Measurements from ENCODE around the gene SPACA5. TPM values are rescaled to one million over a fixed set of nuclear protein-coding genes. Genes with fewer than 3 reads are reported as not detected.

Gene SPACA5
- total and polyA plus RNA-seq, 2 experiments from 2014 or later: not detected

GRCh38 chrX:47973235-47973634, 33.6 kb upstream of the SPACA5 start:
- in situ Hi-C loops (cut with MboI): no loop called here

GRCh38 chrX:47976254-47977151, 30.3 kb upstream of the SPACA5 start:
- Histone ChIP-seq H3K27ac (no peak overlapping the region), H3K36me3 (ENCODE audit: low read depth) (peaks cover 21% of the 10 kb centered on the region; the same call in 1 of the 2 replicates), H3K9me2 (ENCODE audit: insufficient read depth) (no peaks in the 10 kb centered on the region), H3K4me3 (no peak overlapping the region), H3K4me1 (ENCODE audit: insufficient read depth) (no peaks in the 10 kb centered on the region), H3K4me2 (ENCODE audit: unreplicated experiment) (no peak overlapping the region), H3F3A (ENCODE audit: insufficient read depth) (no peaks in the 10 kb centered on the region), H3K79me2 (ENCODE audit: insufficient read depth) (no peaks in the 10 kb centered on the region), H3K9ac (no peak overlapping the region), H2AFZ (no peak overlapping the region), H4K20me1 (ENCODE audit: insufficient read depth) (no peaks in the 10 kb centered on the region), H3K27me3 (replicated peaks; ENCODE audit: insufficient read depth) (no peaks in the 10 kb centered on the region), H3K9me3 (ENCODE audit: low read depth) (no peaks in the 10 kb centered on the region)
- in situ Hi-C loops (cut with MboI): no loop called here
- no peak for TF ChIP-seq EZH2 (IDR thresholded peaks at IDR 0.05; ENCODE audit: insufficient read depth, poor library complexity, severe bottlenecking)
- TF ChIP-seq EZH2phosphoT487 (IDR thresholded peaks at IDR 0.05; ENCODE audit: insufficient read depth, low read depth): no peak
- no peak for DNase-seq
- 92 to 99% methylated on average over 6 of the region's 6 CpGs for WGBS, 2 experiments (ENCODE audit: low coverage in 1 of 2, low lambda C conversion rate in 2 of 2, missing lambda C conversion rate in 2 of 2)

More at GRCh38 chrX:47973235-47973634, 33.6 kb upstream of the SPACA5 start:
- TF ChIP-seq EZH2phosphoT487 (IDR thresholded peaks at IDR 0.05; ENCODE audit: insufficient read depth, low read depth): no peak
- TF ChIP-seq EZH2 (IDR thresholded peaks at IDR 0.05; ENCODE audit: insufficient read depth, poor library complexity, severe bottlenecking): no peak
- Histone ChIP-seq H4K20me1 (ENCODE audit: insufficient read depth) (no peaks in the 10 kb centered on the region), H3K4me2 (ENCODE audit: unreplicated experiment) (no peak overlapping the region), H3K27me3 (replicated peaks; ENCODE audit: insufficient read depth) (no peaks in the 10 kb centered on the region), H3K4me1 (ENCODE audit: insufficient read depth) (no peaks in the 10 kb centered on the region), H3K4me3 (no peak overlapping the region), H3K9me3 (ENCODE audit: low read depth) (no peaks in the 10 kb centered on the region), H3F3A (ENCODE audit: insufficient read depth) (no peaks in the 10 kb centered on the region), H3K9ac (no peak overlapping the region), H3K9me2 (ENCODE audit: insufficient read depth) (no peaks in the 10 kb centered on the region), H3K27ac (no peak overlapping the region), H3K79me2 (ENCODE audit: insufficient read depth) (no peaks in the 10 kb centered on the region), H2AFZ (no peak overlapping the region), H3K36me3 (ENCODE audit: low read depth) (peaks cover 16% of the 10 kb centered on the region; the same call in 1 of the 2 replicates)
- 98 to 100% methylated on average over 2 to 3 of the region's 3 CpGs for WGBS, 2 experiments (ENCODE audit: low coverage in 1 of 2, low lambda C conversion rate in 2 of 2, missing lambda C conversion rate in 2 of 2)
- DNase-seq: no peak

GRCh38 chrX:47991263-47992094, 15.3 kb upstream of the SPACA5 start:
- in situ Hi-C loops (cut with MboI): no loop called here
- Histone ChIP-seq H2AFZ (no peak overlapping the region), H3K4me3 (no peak overlapping the region), H3K27me3 (replicated peaks; ENCODE audit: insufficient read depth) (no peaks in the 10 kb centered on the region), H3K4me2 (ENCODE audit: unreplicated experiment) (no peak overlapping the region), H3K36me3 (ENCODE audit: low read depth) (peaks cover 7% of the 10 kb centered on the region; the same call in 1 of the 2 replicates), H3K27ac (peak overlapping the region; percentile 37; the same call in 1 of the 2 replicates), H3K79me2 (ENCODE audit: insufficient read depth) (no peaks in the 10 kb centered on the region; the same call in 1 of the 2 replicates), H3K4me1 (ENCODE audit: insufficient read depth) (no peaks in the 10 kb centered on the region), H3K9me2 (ENCODE audit: insufficient read depth) (no peaks in the 10 kb centered on the region), H3K9me3 (ENCODE audit: low read depth) (no peaks in the 10 kb centered on the region), H3F3A (ENCODE audit: insufficient read depth) (peaks cover 7% of the 10 kb centered on the region; the same call in 1 of the 2 replicates), H4K20me1 (ENCODE audit: insufficient read depth) (no peaks in the 10 kb centered on the region), H3K9ac (no peak overlapping the region)
- DNase-seq: peak; percentile 65
- 61 to 62% methylated on average over 5 of the region's 5 CpGs for WGBS, 2 experiments (ENCODE audit: low coverage in 1 of 2, low lambda C conversion rate in 2 of 2, missing lambda C conversion rate in 2 of 2)
- TF ChIP-seq EZH2phosphoT487 (IDR thresholded peaks at IDR 0.05; ENCODE audit: insufficient read depth, low read depth) (no peak), EZH2 (IDR thresholded peaks at IDR 0.05; ENCODE audit: insufficient read depth, poor library complexity, severe bottlenecking) (no peak)

DNA sequence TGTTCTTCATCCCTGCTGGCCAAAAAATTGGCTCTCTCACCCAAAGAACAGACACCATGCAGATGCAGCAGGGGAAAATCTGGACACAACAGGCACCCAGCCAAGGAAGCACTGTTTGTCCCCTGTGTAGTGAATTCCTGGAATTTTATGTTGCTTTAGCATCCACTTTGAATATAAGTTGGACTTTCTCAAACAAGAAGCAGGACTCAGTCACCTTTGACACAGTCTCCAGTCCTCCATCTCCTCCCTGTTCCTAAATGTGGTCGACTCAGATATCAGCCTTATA, 14.8 kb upstream of the SPACA5 start:
- H3K36me3 ChIP-seq (ENCODE audit: low read depth): peaks cover 7% of the 10 kb centered on the region; the same call in 1 of the 2 replicates
- no peaks in the 10 kb centered on the region for H3K27me3 ChIP-seq (replicated peaks; ENCODE audit: insufficient read depth)
- no peaks in the 10 kb centered on the region for H3K9me3 ChIP-seq (ENCODE audit: low read depth)
- WGBS, 2 experiments (ENCODE audit: low coverage in 1 of 2, low lambda C conversion rate in 2 of 2, missing lambda C conversion rate in 2 of 2): 91 to 100% methylated on average over 1 of the region's 1 CpG
- peaks cover 7% of the 10 kb centered on the region; the same call in 1 of the 2 replicates for H3F3A ChIP-seq (ENCODE audit: insufficient read depth)
- DNase-seq: no peak
- no peaks in the 10 kb centered on the region for H4K20me1 ChIP-seq (ENCODE audit: insufficient read depth)
- H3K9ac ChIP-seq: no peak overlapping the region
- TF ChIP-seq EZH2phosphoT487 (IDR thresholded peaks at IDR 0.05; ENCODE audit: insufficient read depth, low read depth): no peak
- no peak for TF ChIP-seq EZH2 (IDR thresholded peaks at IDR 0.05; ENCODE audit: insufficient read depth, poor library complexity, severe bottlenecking)
- no peaks in the 10 kb centered on the region; the same call in 1 of the 2 replicates for H3K79me2 ChIP-seq (ENCODE audit: insufficient read depth)
- H3K4me1 ChIP-seq (ENCODE audit: insufficient read depth): no peaks in the 10 kb centered on the region
- H3K4me3 ChIP-seq: no peak overlapping the region
- no peak overlapping the region for H2AFZ ChIP-seq
- no peaks in the 10 kb centered on the region for H3K9me2 ChIP-seq (ENCODE audit: insufficient read depth)
- in situ Hi-C loops (cut with MboI): no loop called here
- H3K4me2 ChIP-seq (ENCODE audit: unreplicated experiment): no peak overlapping the region
- H3K27ac ChIP-seq: no peak overlapping the region
